ENCODE results near the gene SEL1L3.

DNA sequence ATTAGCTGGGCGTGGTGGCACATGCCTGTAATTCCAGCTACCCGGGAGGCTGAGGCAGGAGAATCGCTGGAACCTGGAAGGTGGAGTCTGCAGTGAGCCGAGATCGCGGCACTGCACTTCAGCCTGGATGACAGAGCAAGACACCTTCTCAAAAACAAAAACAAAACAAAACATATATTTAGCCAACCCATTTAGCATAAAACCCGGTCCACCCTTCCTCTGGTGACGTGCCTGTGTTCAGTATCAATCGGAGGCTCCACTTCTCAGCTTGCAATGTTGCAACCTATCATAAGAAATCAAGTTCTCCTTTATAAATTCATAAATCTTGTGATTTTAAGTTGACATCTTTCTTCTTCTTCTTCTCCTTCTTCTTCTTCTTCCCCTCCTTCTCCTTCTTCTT is 133.2 kb downstream of the SEL1L3 start:
- TF ChIP-seq, protein P1, sequence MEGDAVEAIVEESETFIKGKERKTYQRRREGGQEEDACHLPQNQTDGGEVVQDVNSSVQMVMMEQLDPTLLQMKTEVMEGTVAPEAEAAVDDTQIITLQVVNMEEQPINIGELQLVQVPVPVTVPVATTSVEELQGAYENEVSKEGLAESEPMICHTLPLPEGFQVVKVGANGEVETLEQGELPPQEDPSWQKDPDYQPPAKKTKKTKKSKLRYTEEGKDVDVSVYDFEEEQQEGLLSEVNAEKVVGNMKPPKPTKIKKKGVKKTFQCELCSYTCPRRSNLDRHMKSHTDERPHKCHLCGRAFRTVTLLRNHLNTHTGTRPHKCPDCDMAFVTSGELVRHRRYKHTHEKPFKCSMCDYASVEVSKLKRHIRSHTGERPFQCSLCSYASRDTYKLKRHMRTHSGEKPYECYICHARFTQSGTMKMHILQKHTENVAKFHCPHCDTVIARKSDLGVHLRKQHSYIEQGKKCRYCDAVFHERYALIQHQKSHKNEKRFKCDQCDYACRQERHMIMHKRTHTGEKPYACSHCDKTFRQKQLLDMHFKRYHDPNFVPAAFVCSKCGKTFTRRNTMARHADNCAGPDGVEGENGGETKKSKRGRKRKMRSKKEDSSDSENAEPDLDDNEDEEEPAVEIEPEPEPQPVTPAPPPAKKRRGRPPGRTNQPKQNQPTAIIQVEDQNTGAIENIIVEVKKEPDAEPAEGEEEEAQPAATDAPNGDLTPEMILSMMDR (IDR thresholded peaks at IDR 0.05; ENCODE audit: low read depth, low read length, missing input control) = no peak
- TF ChIP-seq, protein P2, sequence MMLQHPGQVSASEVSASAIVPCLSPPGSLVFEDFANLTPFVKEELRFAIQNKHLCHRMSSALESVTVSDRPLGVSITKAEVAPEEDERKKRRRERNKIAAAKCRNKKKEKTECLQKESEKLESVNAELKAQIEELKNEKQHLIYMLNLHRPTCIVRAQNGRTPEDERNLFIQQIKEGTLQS (IDR thresholded peaks at IDR 0.05) = no peak
- no peak for TF ChIP-seq EGR1 (IDR thresholded peaks at IDR 0.05; ENCODE audit: low read depth in 2 of 2)
- TF ChIP-seq, protein P3, sequence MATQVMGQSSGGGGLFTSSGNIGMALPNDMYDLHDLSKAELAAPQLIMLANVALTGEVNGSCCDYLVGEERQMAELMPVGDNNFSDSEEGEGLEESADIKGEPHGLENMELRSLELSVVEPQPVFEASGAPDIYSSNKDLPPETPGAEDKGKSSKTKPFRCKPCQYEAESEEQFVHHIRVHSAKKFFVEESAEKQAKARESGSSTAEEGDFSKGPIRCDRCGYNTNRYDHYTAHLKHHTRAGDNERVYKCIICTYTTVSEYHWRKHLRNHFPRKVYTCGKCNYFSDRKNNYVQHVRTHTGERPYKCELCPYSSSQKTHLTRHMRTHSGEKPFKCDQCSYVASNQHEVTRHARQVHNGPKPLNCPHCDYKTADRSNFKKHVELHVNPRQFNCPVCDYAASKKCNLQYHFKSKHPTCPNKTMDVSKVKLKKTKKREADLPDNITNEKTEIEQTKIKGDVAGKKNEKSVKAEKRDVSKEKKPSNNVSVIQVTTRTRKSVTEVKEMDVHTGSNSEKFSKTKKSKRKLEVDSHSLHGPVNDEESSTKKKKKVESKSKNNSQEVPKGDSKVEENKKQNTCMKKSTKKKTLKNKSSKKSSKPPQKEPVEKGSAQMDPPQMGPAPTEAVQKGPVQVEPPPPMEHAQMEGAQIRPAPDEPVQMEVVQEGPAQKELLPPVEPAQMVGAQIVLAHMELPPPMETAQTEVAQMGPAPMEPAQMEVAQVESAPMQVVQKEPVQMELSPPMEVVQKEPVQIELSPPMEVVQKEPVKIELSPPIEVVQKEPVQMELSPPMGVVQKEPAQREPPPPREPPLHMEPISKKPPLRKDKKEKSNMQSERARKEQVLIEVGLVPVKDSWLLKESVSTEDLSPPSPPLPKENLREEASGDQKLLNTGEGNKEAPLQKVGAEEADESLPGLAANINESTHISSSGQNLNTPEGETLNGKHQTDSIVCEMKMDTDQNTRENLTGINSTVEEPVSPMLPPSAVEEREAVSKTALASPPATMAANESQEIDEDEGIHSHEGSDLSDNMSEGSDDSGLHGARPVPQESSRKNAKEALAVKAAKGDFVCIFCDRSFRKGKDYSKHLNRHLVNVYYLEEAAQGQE (IDR thresholded peaks at IDR 0.05) = no peak
